H1 (cell line): ENCODE results near the gene SPDYE2. TPM values are rescaled to one million over a fixed set of nuclear protein-coding genes. Genes with fewer than 3 reads are reported as not detected.
"Not testable (repeated sequence)": the region's sequence is repeated elsewhere in the genome, so short reads cannot be mapped to it uniquely, and the experiment has no call there.

Source experiments
- CTCF ChIA-PET: fragments of 300-600 bp; sonication (Branson Sonifier 250); formaldehyde crosslinking; loops from one replicate; lab custom pipeline; 2021; ENCODE audit not compliant: partially characterized antibody; lab: Charles Lee
- POLR2A ChIA-PET: fragments of 300-600 bp; sonication (Branson Sonifier 250); formaldehyde crosslinking; loops from one replicate; lab custom pipeline; 2021; ENCODE audit warnings: inconsistent platforms; ENCODE audit not compliant: partially characterized antibody; lab: Charles Lee
- DNase-seq, 2 experiments: peaks; one replicate each; pipeline versions ENCODE4 v3.0.0 to v3.0.0-alpha.2; 2010 to 2022; ENCODE audit warnings: low spot score in 2 of 2, low read depth in 1 of 2, mixed read lengths in 1 of 2
- FAIRE-seq: peaks from 2 replicates; lab custom pipeline; 2011; peaks lifted over from hg19 to GRCh38; lab: Jason Lieb, UNC
- H2AFZ ChIP-seq: 2 replicates; pipeline ENCODE4 v1.8.1; 2012; ENCODE audit warnings: low read length, inconsistent platforms
- H2AK5ac ChIP-seq: 2 replicates; pipeline ENCODE4 v1.6.1; 2013; ENCODE audit warnings: low read depth, low read length
- H2BK120ac ChIP-seq: replicated peaks from 2 replicates; pipeline ENCODE3; 2013; ENCODE audit warnings: low read depth, low read length, inconsistent platforms
- H2BK12ac ChIP-seq: 2 replicates; pipeline ENCODE4 v1.6.1; 2013; ENCODE audit warnings: low read depth, low read length
- H2BK15ac ChIP-seq: 2 replicates; pipeline ENCODE4 v1.6.1; 2013; ENCODE audit warnings: low read length
- H2BK20ac ChIP-seq: 2 replicates; pipeline ENCODE4 v1.6.1; 2013; ENCODE audit warnings: low read length
- H2BK5ac ChIP-seq: 2 replicates; pipeline ENCODE4 v1.6.1; 2013; ENCODE audit warnings: low read depth, low read length
- H3K14ac ChIP-seq: 2 replicates; pipeline ENCODE4 v1.6.1; 2013; ENCODE audit warnings: inconsistent platforms; ENCODE audit not compliant: insufficient read length
- H3K18ac ChIP-seq: 2 replicates; pipeline ENCODE4 v1.6.1; 2013; ENCODE audit warnings: low read length; ENCODE audit errors: extremely low read depth
- H3K23ac ChIP-seq: 2 replicates; pipeline ENCODE4 v1.6.1; 2013; ENCODE audit warnings: inconsistent platforms; ENCODE audit not compliant: insufficient read length
- H3K23me2 ChIP-seq: 2 replicates; pipeline ENCODE4 v1.6.1; 2013; ENCODE audit warnings: low read depth, low read length
- H3K27ac ChIP-seq: 2 replicates; pipeline ENCODE4 v1.6.1; 2011; ENCODE audit warnings: low read depth, low read length, inconsistent platforms
- H3K27me3 ChIP-seq, 4 experiments: replicated peaks in 1 of 4; 1 replicate in 1 of 4; 2 replicates in 3 of 4; pipeline versions ENCODE4 v1.6.1 to v1.8.1; 2011 to 2013; ENCODE audit warnings: low read length in 3 of 4, mild to moderate bottlenecking in 3 of 4, inconsistent platforms in 2 of 4, mixed read lengths in 2 of 4, moderate library complexity in 1 of 4; ENCODE audit not compliant: control insufficient read depth in 3 of 4, insufficient read depth in 3 of 4; ENCODE audit errors: extremely low read depth in 1 of 4
- H3K36me3 ChIP-seq, 4 experiments: 2 replicates each; pipeline versions ENCODE4 v1.6.1 to v1.8.1; 2011 to 2013; ENCODE audit warnings: mild to moderate bottlenecking in 4 of 4, low read length in 3 of 4, moderate library complexity in 2 of 4, control low read depth in 1 of 4, inconsistent platforms in 1 of 4; ENCODE audit not compliant: insufficient read depth in 4 of 4, control insufficient read depth in 2 of 4
- H3K4ac ChIP-seq: replicated peaks from 2 replicates; pipeline ENCODE3; 2013; ENCODE audit warnings: low read length, low read depth, mixed read lengths, inconsistent platforms; ENCODE audit not compliant: insufficient read length
- H3K4me1 ChIP-seq, 4 experiments: replicated peaks in 1 of 4; 1 replicate in 1 of 4; 2 replicates in 3 of 4; pipeline versions ENCODE4 v1.6.1 to v1.8.1; 2011 to 2013; ENCODE audit warnings: low read length in 3 of 4, inconsistent platforms in 2 of 4, mixed read lengths in 1 of 4; ENCODE audit not compliant: insufficient read depth in 4 of 4, control insufficient read depth in 3 of 4
- H3K4me2 ChIP-seq, 2 experiments: 2 replicates each; pipeline versions ENCODE4 v1.6.1 to v1.8.1; 2011 to 2013; ENCODE audit warnings: low read depth in 2 of 2, low read length in 2 of 2, control low read depth in 1 of 2, inconsistent platforms in 1 of 2, mild to moderate bottlenecking in 1 of 2; ENCODE audit not compliant: insufficient read depth in 1 of 2
- H3K4me3 ChIP-seq, 4 experiments: fragments of 200-600, 300-600 bp in 1 of 4; sonication (generic), shearing (Covaris generic), sonication (Bioruptor Twin) in 1 of 4; 2 replicates each; pipeline versions ENCODE4 v1.5.1 to v1.8.1; 2011 to 2016; ENCODE audit warnings: low read length in 4 of 4, low read depth in 3 of 4, control low read depth in 2 of 4, inconsistent platforms in 2 of 4, mild to moderate bottlenecking in 2 of 4, mixed read lengths in 1 of 4, moderate library complexity in 1 of 4; ENCODE audit not compliant: insufficient read depth in 2 of 4; ENCODE audit errors: extremely low read depth in 1 of 4
- H3K56ac ChIP-seq: replicated peaks from 2 replicates; pipeline ENCODE3; 2013; ENCODE audit warnings: low read depth, mild to moderate bottlenecking, mixed read lengths, low read length, inconsistent platforms; ENCODE audit not compliant: insufficient read length
- H3K79me1 ChIP-seq: 2 replicates; pipeline ENCODE4 v1.6.1; 2013; ENCODE audit warnings: low read depth, low read length, control low read depth
- H3K79me2 ChIP-seq, 2 experiments: 2 replicates each; pipeline versions ENCODE4 v1.6.1 to v1.8.1; 2012 to 2013; ENCODE audit warnings: low read length in 2 of 2, mild to moderate bottlenecking in 2 of 2, inconsistent platforms in 1 of 2; ENCODE audit not compliant: insufficient read depth in 2 of 2, control insufficient read depth in 1 of 2
- H3K9ac ChIP-seq, 4 experiments: replicated peaks in 1 of 4; 1 replicate in 1 of 4; 2 replicates in 3 of 4; pipeline versions ENCODE4 v1.6.1 to v1.8.1; 2011 to 2013; ENCODE audit warnings: low read depth in 3 of 4, low read length in 3 of 4, control low read depth in 2 of 4, mild to moderate bottlenecking in 2 of 4, moderate library complexity in 2 of 4, inconsistent platforms in 1 of 4; ENCODE audit errors: extremely low read depth in 1 of 4
- H3K9me3 ChIP-seq, 2 experiments: 2 replicates each; pipeline versions ENCODE4 v1.6.1 to v1.8.1; 2012 to 2013; ENCODE audit warnings: mild to moderate bottlenecking in 2 of 2, moderate library complexity in 2 of 2, control low read depth in 1 of 2, inconsistent platforms in 1 of 2, low read depth in 1 of 2, low read length in 1 of 2, mixed read lengths in 1 of 2; ENCODE audit not compliant: insufficient read depth in 2 of 2
- H4K20me1 ChIP-seq, 2 experiments: replicated peaks in 1 of 2; 2 replicates each; pipeline versions ENCODE3 to v1.8.1; 2011 to 2013; ENCODE audit warnings: inconsistent platforms in 2 of 2, low read length in 2 of 2, mild to moderate bottlenecking in 1 of 2; ENCODE audit not compliant: insufficient read depth in 2 of 2, control insufficient read depth in 1 of 2
- H4K5ac ChIP-seq: 2 replicates; pipeline ENCODE4 v1.6.1; 2013; ENCODE audit warnings: low read length, low read depth, mixed read lengths, inconsistent platforms; ENCODE audit not compliant: insufficient read length
- H4K8ac ChIP-seq: 2 replicates; pipeline ENCODE4 v1.8.0; 2013; ENCODE audit warnings: mild to moderate bottlenecking, moderate library complexity, low read length, inconsistent platforms; ENCODE audit not compliant: insufficient read depth; ENCODE audit errors: extremely low read depth
- H4K91ac ChIP-seq: replicated peaks from 2 replicates; pipeline ENCODE3; 2013; ENCODE audit warnings: low read length, mixed read lengths, inconsistent platforms; ENCODE audit not compliant: insufficient read length
- WGBS, 2 experiments: shearing (Covaris generic) in 1 of 2; methylation state at CpG; one replicate each; pipeline versions ENCODE4 v1.1.6 to v1.1.7; 2013 to 2015; ENCODE audit warnings: low lambda C conversion rate in 2 of 2, mixed read lengths in 2 of 2, inconsistent platforms in 1 of 2, low coverage in 1 of 2, missing lambda C conversion rate in 1 of 2; ENCODE audit not compliant: insufficient replicate concordance in 2 of 2, insufficient coverage in 1 of 2, insufficient read length in 1 of 2; ENCODE audit errors: extremely low coverage in 1 of 2, missing lambda C conversion rate in 1 of 2; 5-methylcytosine and 5-hydroxymethylcytosine counted together
- polyA plus RNA-seq, 7 experiments: library from polyadenylated mRNA; depleted of rRNA in 3 of 7; stranded (reverse) in 5 of 7; unstranded in 2 of 7; fragments of >200 nt in 5 of 7; fragments of 200-250 nt in 2 of 7; gene quantifications; 1 replicate in 5 of 7; 2 replicates in 1 of 7; 4 replicates in 1 of 7; pipeline versions ENCODE4 v1.2.1 to v1.2.3, GENCODE V29; 2011 to 2013; ENCODE audit warnings: missing spikeins in 2 of 7, mixed read lengths in 2 of 7
- total RNA-seq: library from RNA; stranded (reverse); fragmentation: NEBNext Ultra II Directional; extraction: Animal tissue kit (Norgen Biotek cat#: 25700); gene quantifications from 2 replicates; pipeline ENCODE4 v1.2.1, GENCODE V29; 2021

Gene SPDYE2
- total and polyA plus RNA-seq, 2 of the 8 experiments (the other 6 are each of a cell fraction or from before 2014, with no cell fraction given): not detected

DNA sequence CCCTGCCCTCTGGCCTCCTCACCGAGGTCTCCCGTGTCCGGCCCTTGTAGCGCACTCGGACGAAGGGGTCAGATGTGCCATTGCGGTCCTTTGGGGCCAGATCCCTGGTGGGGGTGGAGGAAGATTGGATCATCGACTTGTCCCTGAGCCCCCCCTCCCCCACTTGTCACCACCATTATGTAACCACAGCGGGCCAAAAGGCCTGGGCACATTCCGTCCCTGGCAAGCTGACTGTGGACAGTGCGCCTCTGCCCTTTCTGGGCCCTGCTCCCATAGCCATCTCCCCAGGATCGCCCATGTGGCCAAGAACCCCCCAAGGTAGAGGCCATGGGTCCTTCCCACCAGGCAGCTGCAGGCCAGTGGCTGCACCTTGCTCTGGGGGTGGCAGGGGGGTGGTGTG is 47.9 kb upstream of the SPDYE2 start:
- H2AK5ac ChIP-seq, H4K20me1 ChIP-seq, H3K79me2 ChIP-seq, H3K18ac ChIP-seq, H2BK120ac ChIP-seq, H2BK20ac ChIP-seq, H3K4me3 ChIP-seq, DNase-seq, H2AFZ ChIP-seq, H3K27me3 ChIP-seq, CTCF ChIA-PET, H4K8ac ChIP-seq, H4K91ac ChIP-seq, H2BK15ac ChIP-seq, H3K27ac ChIP-seq, H3K9me3 ChIP-seq, H2BK5ac ChIP-seq, POLR2A ChIA-PET, FAIRE-seq, H3K36me3 ChIP-seq, H3K4ac ChIP-seq, H2BK12ac ChIP-seq, H3K4me2 ChIP-seq, H3K79me1 ChIP-seq, H3K4me1 ChIP-seq, H3K23me2 ChIP-seq, H3K9ac ChIP-seq, H3K56ac ChIP-seq, H3K14ac ChIP-seq, H3K23ac ChIP-seq, H4K5ac ChIP-seq: not testable (repeated sequence)
- no CpG with 5 or more reads among the region's 12 CpGs for WGBS, 2 experiments
